VCaP (cell line): ENCODE data around the gene ZNF429.

Experiments
- H3K27ac ChIP-seq: fragments of 450-650 bp; 2 replicates; pipeline ENCODE4 v1.5.1; 2017
- TF ChIP-seq, protein P1 (sequence below): fragments of 450-650 bp; conservative IDR thresholded peaks from 2 replicates; pipeline ENCODE4 v1.5.1; 2017; ENCODE audit warnings: mild to moderate bottlenecking, moderate library complexity

Gene ZNF429

DNA sequence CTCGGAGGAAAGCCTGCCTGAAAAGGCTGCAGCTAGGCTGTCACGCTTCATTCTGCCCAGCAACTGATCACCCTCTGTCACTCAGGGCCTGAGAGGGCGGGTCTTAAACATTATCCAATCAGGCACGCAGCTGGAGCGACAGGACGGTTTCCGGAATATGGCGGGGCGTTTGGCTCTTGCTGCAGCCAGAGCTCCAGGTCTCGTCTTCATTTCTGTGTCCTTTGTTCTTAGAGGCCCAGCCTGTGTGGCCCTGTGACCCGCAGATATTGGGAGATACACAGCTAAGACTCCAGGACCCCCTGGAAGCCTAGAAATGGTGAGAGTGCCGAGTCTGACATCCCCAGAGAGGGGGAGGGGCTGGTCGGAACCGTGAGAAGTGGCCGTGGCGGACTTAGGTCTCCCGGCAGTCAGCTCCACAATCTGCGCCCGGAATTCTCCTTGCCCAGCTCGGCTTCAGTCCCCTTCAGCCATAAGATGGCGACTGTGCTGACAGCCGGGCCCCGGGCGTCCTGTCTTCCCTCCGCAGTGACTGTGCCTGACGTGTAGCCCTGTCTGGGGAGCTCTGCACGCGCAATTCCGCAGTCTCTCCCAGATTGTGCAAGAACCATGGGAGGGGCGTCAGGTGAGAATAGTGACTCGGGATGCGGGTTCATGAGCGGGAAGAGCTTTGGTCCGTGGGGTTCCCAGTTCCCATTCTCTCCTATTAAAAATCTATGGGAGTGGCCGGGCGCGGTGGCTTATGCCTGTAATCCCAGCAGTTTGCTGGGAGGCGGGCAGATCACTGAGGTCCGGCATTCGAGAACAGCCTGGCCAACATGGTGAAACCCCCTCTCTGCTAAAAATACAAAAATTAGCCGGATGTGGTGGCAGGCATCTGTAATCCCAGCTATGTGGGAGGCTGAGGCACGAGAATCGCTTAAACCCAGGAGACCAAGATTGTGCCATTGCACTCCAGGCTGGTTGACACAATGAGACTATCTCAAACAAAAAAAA, at the start of gene ZNF429:
Gene ZNF429 (plus strand): TSS at position 144 of the 993 bp plus-strand sequence. CDS start 170 bp downstream, at position 314.
- TF ChIP-seq, protein P1, sequence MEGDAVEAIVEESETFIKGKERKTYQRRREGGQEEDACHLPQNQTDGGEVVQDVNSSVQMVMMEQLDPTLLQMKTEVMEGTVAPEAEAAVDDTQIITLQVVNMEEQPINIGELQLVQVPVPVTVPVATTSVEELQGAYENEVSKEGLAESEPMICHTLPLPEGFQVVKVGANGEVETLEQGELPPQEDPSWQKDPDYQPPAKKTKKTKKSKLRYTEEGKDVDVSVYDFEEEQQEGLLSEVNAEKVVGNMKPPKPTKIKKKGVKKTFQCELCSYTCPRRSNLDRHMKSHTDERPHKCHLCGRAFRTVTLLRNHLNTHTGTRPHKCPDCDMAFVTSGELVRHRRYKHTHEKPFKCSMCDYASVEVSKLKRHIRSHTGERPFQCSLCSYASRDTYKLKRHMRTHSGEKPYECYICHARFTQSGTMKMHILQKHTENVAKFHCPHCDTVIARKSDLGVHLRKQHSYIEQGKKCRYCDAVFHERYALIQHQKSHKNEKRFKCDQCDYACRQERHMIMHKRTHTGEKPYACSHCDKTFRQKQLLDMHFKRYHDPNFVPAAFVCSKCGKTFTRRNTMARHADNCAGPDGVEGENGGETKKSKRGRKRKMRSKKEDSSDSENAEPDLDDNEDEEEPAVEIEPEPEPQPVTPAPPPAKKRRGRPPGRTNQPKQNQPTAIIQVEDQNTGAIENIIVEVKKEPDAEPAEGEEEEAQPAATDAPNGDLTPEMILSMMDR = no peak
- peak within 1 kb of the TSS; percentile 86 for H3K27ac ChIP-seq

- H3K27ac ChIP-seq = no peak overlapping the region
- TF ChIP-seq, protein P1 = no peak
These were observed 44.7 kb upstream of the ZNF429 start for GRCh38 chr19:21460686-21461085.

DNA sequence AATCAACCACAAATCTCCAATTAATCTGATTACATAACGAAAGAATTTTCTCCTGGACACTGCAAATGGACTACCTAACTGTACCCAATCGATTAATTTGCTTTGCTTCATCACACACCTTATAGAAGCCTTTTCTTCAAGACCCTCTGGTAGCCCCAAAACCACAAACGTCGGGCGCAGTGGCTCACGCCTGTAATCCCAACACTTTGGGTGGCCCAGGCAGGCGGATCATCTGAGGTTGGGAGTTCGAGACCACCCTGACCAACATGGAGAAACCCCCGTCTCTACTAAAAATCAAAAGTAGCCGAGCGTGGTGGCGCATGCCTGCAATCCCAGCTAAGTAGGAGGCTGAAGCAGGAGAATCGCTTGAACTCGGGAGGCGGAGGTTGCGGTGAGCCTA, 42.9 kb upstream of the ZNF429 start:
- TF ChIP-seq, protein P1 = no peak
- no peak overlapping the region for H3K27ac ChIP-seq

GRCh38 chr19:21463449-21464105, 41.8 kb upstream of the ZNF429 start:
- TF ChIP-seq, protein P1 = no peak
- H3K27ac ChIP-seq = peak overlapping the region; percentile 59

GRCh38 chr19:21466627-21467026, 38.8 kb upstream of the ZNF429 start:
- H3K27ac ChIP-seq = no peak overlapping the region
- TF ChIP-seq, protein P1 = no peak

GRCh38 chr19:21468791-21469190, 36.6 kb upstream of the ZNF429 start:
- TF ChIP-seq, protein P1 = no peak
- H3K27ac ChIP-seq = no peak overlapping the region

DNA sequence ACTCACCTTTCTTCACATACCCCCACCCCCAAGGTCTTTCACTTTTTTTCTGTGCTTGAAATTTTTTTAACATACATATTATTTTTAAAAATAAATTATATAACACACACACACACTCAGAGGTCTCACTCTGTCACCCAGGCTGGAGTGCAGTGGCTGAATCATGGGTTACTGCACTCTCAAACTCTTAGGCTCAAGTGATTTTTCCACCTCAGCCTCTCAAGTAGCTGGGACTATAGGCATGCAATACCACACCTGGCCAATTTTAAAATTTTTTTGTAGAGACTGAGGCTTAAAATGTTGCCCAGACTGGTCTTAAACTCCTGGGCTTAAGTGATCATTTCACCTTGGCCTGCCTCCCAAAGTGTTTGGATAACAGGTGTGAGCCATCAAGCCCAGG, 32.9 kb upstream of the ZNF429 start:
- TF ChIP-seq, protein P1 = no peak

More for the DNA sequence above, 32.9 kb upstream of the ZNF429 start:
- no peak overlapping the region for H3K27ac ChIP-seq
